Endothelial cell of umbilical vein (primary cell): ENCODE measurements around the gene DEF6. TPM values are rescaled to one million over a fixed set of nuclear protein-coding genes. Genes with fewer than 3 reads are reported as not detected.

Experiments used
- BruUV-seq: library from RNA; stranded (reverse); fragments of 400-500 nt; replicated peaks from 2 replicates; lab custom pipeline; 2021; lab: Mats Ljungman, UMichigan
- CTCF ChIA-PET: fragments of 300-600, 350-600 bp; sonication (Branson Sonifier 250); formaldehyde crosslinking; loops from one replicate; lab custom pipeline; 2021; ENCODE audit warnings: antibody characterized with exemption, inconsistent platforms; lab: Charles Lee
- POLR2A ChIA-PET: fragments of 300-600, 350-600 bp; sonication (Branson Sonifier 250); formaldehyde crosslinking; loops from one replicate; lab custom pipeline; 2021; ENCODE audit warnings: antibody characterized with exemption, inconsistent platforms; lab: Charles Lee
- DNase-seq: peaks from one replicate; pipeline ENCODE4 v3.0.0-alpha.2; 2011; ENCODE audit warnings: low read depth, low spot score
- FAIRE-seq: peaks from 2 replicates; lab custom pipeline; 2011; peaks lifted over from hg19 to GRCh38; lab: Jason Lieb, UNC
- H2AFZ ChIP-seq: 2 replicates; pipeline ENCODE4 v1.6.0; 2012; ENCODE audit warnings: low read depth, low read length, control low read depth, inconsistent platforms
- H3K27ac ChIP-seq: 2 replicates; pipeline ENCODE4 v1.5.1; 2011; ENCODE audit warnings: low read depth, mild to moderate bottlenecking, control low read depth, low read length, moderate library complexity; ENCODE audit not compliant: insufficient read depth
- H3K27me3 ChIP-seq, 2 experiments: 2 replicates each; pipeline versions ENCODE4 v1.6.0 to v1.6.1; 2011; ENCODE audit warnings: low read length in 2 of 2, mixed read lengths in 1 of 2; ENCODE audit not compliant: control insufficient read depth in 2 of 2, insufficient read depth in 2 of 2
- H3K36me3 ChIP-seq, 2 experiments: 2 replicates in 1 of 2; 3 replicates in 1 of 2; pipeline ENCODE4 v1.5.1; 2011; ENCODE audit warnings: low read length in 2 of 2, mild to moderate bottlenecking in 1 of 2, moderate library complexity in 1 of 2; ENCODE audit not compliant: control insufficient read depth in 2 of 2, insufficient read depth in 2 of 2; ENCODE audit errors: extremely low read depth in 1 of 2
- H3K4me1 ChIP-seq: 3 replicates; pipeline ENCODE4 v1.5.1; 2011; ENCODE audit warnings: mild to moderate bottlenecking, low read length; ENCODE audit not compliant: control insufficient read depth, insufficient read depth; ENCODE audit errors: extremely low read depth
- H3K4me2 ChIP-seq: 2 replicates; pipeline ENCODE4 v1.6.1; 2011; ENCODE audit warnings: low read length, control low read depth, mixed read lengths; ENCODE audit not compliant: insufficient read depth
- H3K4me3 ChIP-seq, 3 experiments: fragments of 200-600 bp in 1 of 3; sonication (generic), shearing (Covaris generic) in 1 of 3; replicated peaks in 1 of 3; 2 replicates each; pipeline ENCODE4 v1.5.1; 2011 to 2016; ENCODE audit warnings: control low read depth in 3 of 3, low read length in 3 of 3, mild to moderate bottlenecking in 2 of 3, inconsistent platforms in 1 of 3, low read depth in 1 of 3, moderate library complexity in 1 of 3; ENCODE audit not compliant: insufficient read depth in 1 of 3
- H3K79me2 ChIP-seq: 2 replicates; pipeline ENCODE4 v1.6.0; 2012; ENCODE audit warnings: low read length, inconsistent platforms; ENCODE audit not compliant: control insufficient read depth, insufficient read depth
- H3K9ac ChIP-seq: replicated peaks from 2 replicates; pipeline ENCODE3; 2011; ENCODE audit warnings: low read length, control low read depth; ENCODE audit not compliant: insufficient read depth; ENCODE audit errors: extremely low read depth
- H3K9me1 ChIP-seq: replicated peaks from 3 replicates; pipeline ENCODE4 v1.6.0; 2011; ENCODE audit warnings: mild to moderate bottlenecking, low read length; ENCODE audit not compliant: control insufficient read depth, insufficient read depth; ENCODE audit errors: extremely low read depth
- H3K9me3 ChIP-seq: replicated peaks from 2 replicates; pipeline ENCODE4 v1.5.1; 2012; ENCODE audit warnings: low read length, inconsistent platforms; ENCODE audit not compliant: control insufficient read depth, insufficient read depth
- H4K20me1 ChIP-seq: replicated peaks from 2 replicates; pipeline ENCODE3; 2011; ENCODE audit warnings: mild to moderate bottlenecking, low read length; ENCODE audit not compliant: control insufficient read depth, insufficient read depth; ENCODE audit errors: extremely low read depth
- CTCF ChIP-seq, 2 donors: IDR thresholded peaks; 1 replicate in 1 of 2; 2 replicates in 1 of 2; pipeline ENCODE4 v1.5.1; 2011; ENCODE audit warnings: low read length in 2 of 2, mild to moderate bottlenecking in 2 of 2, moderate library complexity in 2 of 2, control low read depth in 1 of 2, inconsistent platforms in 1 of 2, low read depth in 1 of 2; ENCODE audit not compliant: insufficient read depth in 1 of 2; ENCODE audit errors: extremely low read depth in 1 of 2
- EZH2 ChIP-seq: IDR thresholded peaks from 2 replicates; pipeline ENCODE4 v1.6.1; 2012; ENCODE audit warnings: borderline replicate concordance, low read depth, mild to moderate bottlenecking, moderate library complexity, low read length, inconsistent platforms; ENCODE audit not compliant: severe bottlenecking
- FOS ChIP-seq: IDR thresholded peaks from 2 replicates; pipeline ENCODE4 v1.6.1; 2011; ENCODE audit warnings: mild to moderate bottlenecking, low read length, moderate library complexity, borderline replicate concordance; ENCODE audit not compliant: insufficient read depth
- GATA2 ChIP-seq: IDR thresholded peaks from 2 replicates; pipeline ENCODE4 v1.7.0; 2011; ENCODE audit warnings: low read depth, mild to moderate bottlenecking, moderate library complexity, mixed read lengths, low read length; ENCODE audit not compliant: insufficient read length, insufficient read depth
- JUN ChIP-seq: IDR thresholded peaks from 2 replicates; pipeline ENCODE4 v1.6.1; 2011; ENCODE audit warnings: borderline replicate concordance, low read depth; ENCODE audit not compliant: insufficient read length, insufficient read depth
- MAX ChIP-seq: IDR thresholded peaks from 2 replicates; pipeline ENCODE4 v1.6.1; 2011; ENCODE audit not compliant: insufficient read depth, insufficient read length
- MYC ChIP-seq: IDR thresholded peaks from one replicate; pipeline ENCODE4 v1.6.1; 2011; ENCODE audit warnings: mild to moderate bottlenecking, low read depth, low read length
- POLR2A ChIP-seq: IDR thresholded peaks from 2 replicates; pipeline ENCODE4 v1.6.1; 2012; ENCODE audit warnings: low read depth, mild to moderate bottlenecking, control low read depth, low read length
- POLR2AphosphoS5 ChIP-seq: IDR thresholded peaks from 2 replicates; pipeline ENCODE4 v1.6.1; 2012; ENCODE audit warnings: low read depth, mild to moderate bottlenecking, control low read depth, low read length, moderate library complexity; ENCODE audit not compliant: insufficient read depth
- dilution Hi-C: fragments of 300-500 bp; cut with MboI; formaldehyde crosslinking; loops from one replicate; pipeline ENCODE4 v1.15.0; 2019; ENCODE audit warnings: low sequenced_read_pairs; ENCODE audit not compliant: extremely low pct_ligation_motif_present
- intact Hi-C: fragments of 100-400 bp; cut with micrococcal nuclease; formaldehyde crosslinking; loops from one replicate; pipeline ENCODE4 v1.10.0; 2022
- polyA plus RNA-seq, 4 experiments: library from polyadenylated mRNA; depleted of rRNA in 3 of 4; stranded (reverse) in 3 of 4; unstranded in 1 of 4; fragments of >200 nt; gene quantifications; 2 replicates each; pipeline versions ENCODE4 v1.2.1 to v1.2.3, GENCODE V29; 2011 to 2012; ENCODE audit warnings: missing spikeins in 1 of 4
- total RNA-seq: library from RNA; stranded (reverse); gene quantifications from 2 replicates; pipeline ENCODE4 v1.2.3, GENCODE V29; 2021

DEF6 gene
- total and polyA plus RNA-seq, 2 donors (not counting 3 experiments of a cell fraction or from before 2014, with no cell fraction given) = 0.59 to 0.77 TPM

GRCh38 chr6:35264550-35265274 lies 32.9 kb upstream of the DEF6 start:
- no peak overlapping the region for H3K9ac ChIP-seq
- H2AFZ ChIP-seq = no peak overlapping the region
- H3K4me3 ChIP-seq = no peak overlapping the region
- no peaks in the 10 kb centered on the region for H3K36me3 ChIP-seq
- TF ChIP-seq FOS = no peak
- no peak for TF ChIP-seq GATA2
- H3K79me2 ChIP-seq = no peaks in the 10 kb centered on the region
- no TSS peak for BruUV-seq
- no peak overlapping the region for H3K27ac ChIP-seq
- DNase-seq (no peak), FAIRE-seq (no peak)
- intact Hi-C loops = no loop called here
- no peaks in the 10 kb centered on the region for H3K9me1 ChIP-seq
- H3K4me1 ChIP-seq = peaks cover 8% of the 10 kb centered on the region
- dilution Hi-C loops = no loop called here
- H3K4me2 ChIP-seq = no peak overlapping the region
- POLR2A ChIA-PET = interaction anchor here (0.7 kb wide), 1 partner anchor 844 kb away, joined by 5 read pairs; no protein-coding TSS in a partner anchor
- CTCF ChIA-PET = interaction anchor here (0.5 to 0.8 kb wide), 2 partner anchors 63 to 258 kb away, joined by 3 to 5 read pairs; no protein-coding TSS in a partner anchor
- H3K27me3 ChIP-seq = no peaks in the 10 kb centered on the region
- H3K9me3 ChIP-seq = no peaks in the 10 kb centered on the region
- no peaks in the 10 kb centered on the region for H4K20me1 ChIP-seq

GRCh38 chr6:35265523-35265922 lies 32.1 kb upstream of the DEF6 start:
- no peak for FAIRE-seq
- Histone ChIP-seq H3K9me3 (no peaks in the 10 kb centered on the region), H3K79me2 (no peaks in the 10 kb centered on the region), H4K20me1 (no peaks in the 10 kb centered on the region), H3K27ac (no peak overlapping the region), H3K4me1 (peaks cover 3% of the 10 kb centered on the region), H2AFZ (no peak overlapping the region), H3K9me1 (no peaks in the 10 kb centered on the region), H3K27me3 (no peaks in the 10 kb centered on the region), H3K4me3 (no peak overlapping the region), H3K9ac (no peak overlapping the region), H3K4me2 (no peak overlapping the region), H3K36me3 (no peaks in the 10 kb centered on the region)
- POLR2A ChIA-PET = interaction anchor here (0.7 kb wide), 1 partner anchor 843 kb away, joined by 5 read pairs; no protein-coding TSS in a partner anchor
- DNase-seq = no peak
- TF ChIP-seq MYC = no peak
- TF ChIP-seq EZH2 = no peak
- TF ChIP-seq JUN = no peak
- TF ChIP-seq FOS = no peak
- no peak for TF ChIP-seq POLR2AphosphoS5
- TF ChIP-seq CTCF (IDR thresholded peaks at IDR 0.05; ENCODE audit: extremely low read depth in 1 of 2, insufficient read depth in 1 of 2, low read depth in 1 of 2, low read length in 2 of 2) = no peak
- no peak for TF ChIP-seq GATA2
- TF ChIP-seq POLR2A = no peak
- no peak for TF ChIP-seq MAX
- CTCF ChIA-PET = no interaction called here
- BruUV-seq = no TSS peak
- intact Hi-C loops (no loop called here), dilution Hi-C loops (no loop called here)
